NCI-H226 (cell line): Measurements from ENCODE around the gene FSTL3.
"Not testable (repeated sequence)": the region's sequence is repeated elsewhere in the genome, so short reads cannot be mapped to it uniquely, and the experiment has no call there.

Source experiments
- DNase-seq: peaks from one replicate; pipeline ENCODE4 v3.0.0-alpha.2; 2015

FSTL3 gene

GRCh38 chr19:662207-662961 is 13.8 kb upstream of the FSTL3 start:
- DNase-seq, result peak; percentile 38

- DNase-seq, result peak; percentile 89
Observed at GRCh38 chr19:662962-663681, 13.1 kb upstream of the FSTL3 start, which contains the start of gene RNF126. Gene RNF126, minus strand, starts transcription at chr19:663214. Its CDS starts 93 bp downstream, at chr19:663121.

GRCh38 chr19:663682-664117 is 12.5 kb upstream of the FSTL3 start:
- DNase-seq, result no peak

DNA sequence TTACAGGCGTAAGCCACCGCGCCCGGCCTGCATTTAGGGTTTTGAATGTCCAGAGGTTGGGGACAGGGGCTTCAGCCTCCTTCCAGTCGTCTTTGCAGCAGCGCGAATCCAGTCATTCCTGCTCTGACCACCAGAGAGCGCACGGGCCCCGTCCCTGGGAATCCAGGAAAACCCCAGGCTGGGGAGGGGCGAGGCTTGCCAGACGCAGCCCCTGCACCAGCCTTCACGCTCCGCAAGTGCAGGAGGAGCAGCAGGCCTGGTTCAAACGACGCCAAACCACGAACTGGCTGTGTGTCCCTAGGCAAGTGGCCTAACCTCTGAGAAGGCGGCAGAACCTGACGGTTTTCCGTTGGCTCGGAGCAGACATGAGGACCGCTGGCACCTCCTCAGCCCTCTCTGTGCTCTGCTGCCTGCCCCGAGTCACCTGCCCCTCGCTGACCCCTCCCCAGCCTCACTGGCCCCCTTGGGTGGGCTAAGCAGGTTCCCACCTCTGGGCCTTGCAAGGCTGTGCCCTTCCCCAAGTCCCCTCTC is 11.2 kb upstream of the FSTL3 start:
- DNase-seq, result peak; percentile 48

GRCh38 chr19:666985-667573 is 9.1 kb upstream of the FSTL3 start:
- DNase-seq, result not testable (repeated sequence)

- peak; percentile 77 for DNase-seq
Observed at GRCh38 chr19:668675-669434, 7.3 kb upstream of the FSTL3 start.

- DNase-seq, result no peak
Observed at GRCh38 chr19:670609-671075, 5.5 kb upstream of the FSTL3 start.

DNA sequence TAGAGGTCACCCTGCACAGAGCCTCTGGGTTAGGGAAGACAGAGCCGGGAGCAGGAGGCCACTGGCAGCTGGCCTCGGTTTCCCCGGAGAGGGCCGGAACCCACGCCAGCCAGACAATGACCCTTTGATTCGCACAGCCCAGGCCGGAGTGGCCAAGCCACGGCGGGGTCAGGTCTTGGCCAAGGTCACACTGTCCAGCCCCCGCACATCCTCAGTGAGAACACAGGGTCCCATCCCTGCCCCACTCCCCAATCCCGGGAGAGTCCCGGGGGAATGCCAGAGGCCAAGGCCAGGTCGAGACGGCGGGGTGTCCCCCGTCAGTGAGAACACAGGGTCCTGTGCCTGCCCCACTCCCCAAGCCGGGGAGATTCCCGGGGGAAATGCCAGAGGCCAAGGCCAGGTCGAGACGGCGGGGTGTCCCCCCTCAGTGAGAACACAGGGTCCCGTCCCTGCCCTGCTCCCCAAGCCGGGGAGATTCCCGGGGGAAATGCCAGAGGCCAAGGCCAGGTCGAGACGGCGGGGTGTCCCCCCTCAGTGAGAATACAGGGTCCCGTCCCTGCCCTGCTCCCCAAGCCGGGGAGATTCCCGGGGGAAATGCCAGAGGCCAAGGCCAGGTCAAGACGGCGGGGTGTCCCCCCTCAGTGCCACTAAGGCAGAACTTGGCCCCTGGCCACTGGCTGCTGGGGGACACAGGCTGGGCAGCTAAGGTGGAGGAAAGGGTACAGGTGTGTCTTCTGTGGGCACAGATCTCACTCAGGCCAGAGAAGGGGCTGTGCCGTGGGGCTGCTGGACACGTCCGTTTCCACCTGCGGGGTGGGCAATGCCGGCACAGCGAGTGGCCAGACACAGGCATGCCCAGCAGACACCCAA is 1.7 kb upstream of the FSTL3 start:
- no peak for DNase-seq

- DNase-seq, result no peak
Observed at GRCh38 chr19:676007-676338, 219 bp upstream of the FSTL3 start.

DNA sequence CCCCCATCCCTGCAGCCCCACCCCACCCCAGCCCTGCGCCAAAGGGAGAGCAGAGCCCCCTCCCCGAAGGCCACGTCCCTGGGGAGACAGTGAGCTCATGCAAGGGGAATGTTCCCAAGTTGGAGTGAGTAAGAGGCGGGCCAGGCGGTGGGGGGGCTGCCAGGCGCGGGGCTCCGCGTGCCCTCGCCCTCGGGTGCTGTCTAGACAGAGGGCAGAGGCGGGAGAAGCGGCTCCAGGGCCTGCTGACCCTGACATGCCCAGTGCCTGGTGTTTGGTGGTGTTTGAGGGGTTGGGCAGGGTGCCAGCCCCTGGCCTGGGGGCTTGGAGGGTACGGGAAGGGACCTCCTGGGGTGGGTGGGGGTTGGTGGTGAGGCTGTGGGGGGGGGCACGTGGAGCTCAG is 1.0 kb downstream of the FSTL3 start:
- peak; percentile 92 for DNase-seq

- DNase-seq, result peak; percentile 88
Observed at GRCh38 chr19:677601-678436, 1.6 kb downstream of the FSTL3 start.

- DNase-seq, result no peak
Observed at GRCh38 chr19:678791-679388, 2.7 kb downstream of the FSTL3 start.

- peak; percentile 82 for DNase-seq
Observed at GRCh38 chr19:679418-680286, 3.5 kb downstream of the FSTL3 start.

DNA sequence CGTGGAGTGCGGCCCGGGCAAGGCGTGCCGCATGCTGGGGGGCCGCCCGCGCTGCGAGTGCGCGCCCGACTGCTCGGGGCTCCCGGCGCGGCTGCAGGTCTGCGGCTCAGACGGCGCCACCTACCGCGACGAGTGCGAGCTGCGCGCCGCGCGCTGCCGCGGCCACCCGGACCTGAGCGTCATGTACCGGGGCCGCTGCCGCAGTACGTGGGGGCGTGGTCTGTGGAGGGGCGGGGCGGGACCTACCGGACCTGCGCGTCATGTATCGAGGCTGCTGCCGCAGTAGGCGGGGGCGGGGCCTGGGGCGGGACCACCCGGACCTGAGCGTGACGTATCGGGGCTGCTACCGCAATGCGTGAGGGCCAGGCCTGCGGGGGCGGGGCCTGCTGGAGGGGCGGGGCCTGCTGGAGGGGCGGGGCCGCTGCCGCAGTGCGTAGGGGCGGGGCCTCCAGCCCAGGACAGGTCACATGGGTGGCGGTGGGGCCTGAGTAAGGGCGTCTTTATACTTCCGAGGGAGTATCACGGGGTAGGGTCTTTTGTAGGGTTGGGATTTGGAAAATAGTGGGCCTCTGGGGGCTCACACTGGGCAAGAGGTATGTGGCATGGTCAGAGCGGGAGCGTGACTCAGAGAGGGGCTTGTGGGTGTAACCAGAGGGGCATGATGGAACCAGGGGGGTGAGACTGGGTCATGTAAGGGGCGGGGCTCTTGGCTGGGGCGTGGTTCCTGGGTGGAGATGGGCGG is 4.3 kb downstream of the FSTL3 start:
- peak; percentile 92 for DNase-seq

- DNase-seq, result no peak
Observed at GRCh38 chr19:681029-682019, 5.1 kb downstream of the FSTL3 start.

- DNase-seq, result no peak
Observed at GRCh38 chr19:682678-683320, 6.6 kb downstream of the FSTL3 start.

DNA sequence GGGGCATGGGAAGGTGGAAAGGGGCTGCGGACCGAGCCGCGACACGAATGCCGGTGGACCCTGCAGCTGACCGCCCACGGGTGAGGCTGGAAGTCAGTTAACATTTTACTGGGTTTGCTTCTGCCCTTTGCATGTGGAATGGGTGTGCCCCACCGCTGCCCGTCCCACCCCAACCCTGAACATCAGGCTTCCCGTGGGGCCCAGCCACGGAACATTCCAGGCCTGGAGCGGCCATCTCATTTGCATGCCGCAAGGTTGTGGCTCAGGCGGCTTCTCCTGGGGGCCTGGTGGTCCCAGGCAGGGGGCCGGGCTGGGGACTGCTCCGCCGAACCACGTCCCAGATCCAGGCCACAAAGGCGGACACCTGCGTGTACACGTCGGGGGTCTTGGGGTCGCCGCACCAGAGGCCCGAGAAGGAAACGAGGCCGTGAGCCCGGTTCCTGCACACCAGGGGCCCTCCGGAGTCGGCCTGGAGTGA is 9.3 kb downstream of the FSTL3 start:
- no peak for DNase-seq
